Stimulated activated CD4-positive, alpha-beta T cell treated with anti-CD3 and anti-CD28 coated beads, Interleukin-4, amount 100 ng/mL, for 24 hours (primary cell): ENCODE results near the gene GID4.

ENCODE experiments used
- DNase-seq: peaks from one replicate; pipeline ENCODE4 v3.0.0-alpha.2; 2020

GID4 gene

DNA sequence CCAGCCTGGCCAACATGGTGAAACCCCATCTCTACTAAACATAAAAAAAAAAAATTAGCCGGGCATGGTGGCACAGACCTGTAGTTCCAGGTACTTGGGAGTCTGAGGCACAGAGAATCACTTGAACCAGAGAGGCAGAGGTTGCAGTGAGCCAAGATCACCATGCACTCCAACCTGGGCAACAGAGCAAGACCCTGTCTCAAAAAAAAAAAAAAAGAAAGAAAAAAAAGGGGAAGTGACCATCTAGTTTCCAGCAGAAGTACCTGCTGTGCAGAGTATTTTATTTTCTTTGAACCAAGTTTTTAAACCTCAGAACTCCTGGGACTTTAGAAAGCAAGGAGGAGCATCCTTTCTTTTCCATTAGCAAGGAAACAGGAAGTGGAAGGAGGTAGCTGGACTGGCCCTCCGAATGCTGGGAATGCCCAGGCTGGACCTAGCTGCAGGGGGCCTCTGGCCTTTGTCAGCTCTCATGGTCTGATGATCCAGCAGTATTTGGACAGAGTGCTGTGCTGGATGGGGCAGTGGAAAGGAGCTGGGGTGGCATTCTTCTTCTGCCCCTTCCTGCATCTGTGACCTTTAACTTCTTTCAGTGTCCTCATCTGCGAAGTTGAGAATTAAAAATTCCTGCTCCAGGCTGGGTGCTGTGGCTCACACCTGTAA, 6.6 kb downstream of the GID4 start:
- DNase-seq: no peak

DNA sequence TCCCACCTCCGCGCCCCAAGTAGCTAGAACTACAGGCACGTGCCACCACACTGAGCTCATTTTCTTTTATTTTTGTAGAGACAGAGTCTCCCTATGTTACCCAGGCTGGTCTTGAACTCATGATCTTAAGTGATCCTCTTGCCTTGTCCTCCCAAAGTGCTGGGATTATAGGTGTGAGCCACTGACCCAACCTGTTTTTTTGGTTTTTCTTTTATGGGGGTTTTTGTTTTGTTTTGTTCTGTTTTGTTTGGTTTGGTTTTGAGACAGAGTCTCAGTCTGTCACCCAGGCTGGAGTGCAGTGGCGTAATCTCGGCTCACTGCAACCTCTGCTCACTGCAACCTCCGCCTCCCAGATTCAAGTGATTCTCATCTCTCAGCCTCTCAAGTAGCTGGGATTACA, 16.4 kb downstream of the GID4 start:
- no peak for DNase-seq

DNA sequence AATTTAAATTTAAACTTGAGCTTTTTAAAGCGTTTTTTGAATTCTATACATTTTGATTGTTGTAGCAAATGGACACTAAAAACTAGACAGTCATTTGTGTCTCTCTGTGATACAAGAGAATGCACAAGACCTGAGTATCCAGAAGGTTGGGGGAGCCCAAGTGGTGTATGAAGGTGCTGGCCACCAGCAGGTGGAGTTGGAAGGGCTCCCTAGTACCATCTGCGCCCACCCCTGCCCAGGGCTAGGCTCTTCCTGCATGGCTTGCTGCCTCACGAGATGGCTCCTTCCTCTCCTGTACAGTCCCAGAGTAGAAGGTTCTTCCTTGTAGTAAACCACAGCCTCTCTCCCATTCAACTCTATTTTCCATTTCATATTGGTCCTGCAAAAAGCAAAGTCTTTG, 17.0 kb downstream of the GID4 start:
- no peak for DNase-seq

DNA sequence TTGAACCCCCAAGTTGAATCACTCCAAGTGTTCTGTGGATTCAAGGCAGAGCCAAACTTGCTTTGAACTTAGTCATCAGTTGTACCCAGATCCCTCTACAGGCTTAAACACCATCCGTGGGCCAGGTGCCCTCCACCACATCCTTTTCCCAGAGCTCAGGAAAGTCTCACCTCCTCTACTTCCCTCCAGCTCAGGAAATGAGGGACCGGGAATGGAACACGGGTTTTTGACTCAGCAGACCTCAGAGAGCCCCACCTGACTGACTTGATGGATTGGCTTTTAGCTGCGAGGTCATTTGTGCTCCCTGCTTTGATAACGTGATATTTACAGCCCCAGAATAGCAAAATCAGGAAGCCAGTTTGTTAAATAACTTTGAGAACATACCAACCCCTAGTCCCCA, 20.1 kb downstream of the GID4 start:
- DNase-seq: no peak

DNA sequence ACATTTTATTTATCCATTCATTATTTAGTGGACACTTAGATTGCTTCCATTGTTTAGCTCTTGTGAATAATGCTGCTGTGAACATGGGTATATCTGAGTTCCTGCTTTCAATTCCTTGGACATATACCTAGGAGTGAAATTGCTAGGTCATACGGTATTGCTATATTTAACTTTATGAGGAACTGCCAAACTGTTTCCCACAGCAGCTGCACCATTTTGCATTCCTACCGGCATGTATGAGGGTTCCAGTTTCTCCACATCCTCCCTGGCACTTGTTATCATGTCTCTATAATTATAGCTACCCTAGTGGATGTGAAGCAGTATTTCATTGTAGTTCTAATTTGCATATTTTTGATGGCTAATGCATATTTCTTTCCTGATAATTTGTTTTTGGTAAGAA, 24.8 kb downstream of the GID4 start:
- no peak for DNase-seq

DNA sequence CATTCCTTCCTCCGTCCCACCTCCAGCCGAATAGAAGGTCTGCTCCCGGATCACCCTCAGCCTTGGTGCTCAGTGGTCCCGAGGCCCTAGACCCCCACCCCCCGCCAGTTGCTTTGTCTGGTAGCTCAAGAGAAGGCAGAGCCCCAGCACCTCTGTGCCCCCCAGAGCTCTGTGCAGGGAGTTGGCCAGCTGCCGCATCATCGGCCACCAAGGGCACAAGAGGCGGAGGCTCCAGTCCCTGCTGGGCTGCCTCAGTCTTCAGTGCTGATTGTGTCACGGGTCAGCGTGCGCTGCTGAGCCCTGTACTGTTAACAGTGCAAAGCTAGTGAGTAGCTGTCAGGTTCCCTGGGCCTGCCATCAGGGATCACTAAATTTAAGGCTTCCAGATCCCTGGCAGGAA, 26.3 kb downstream of the GID4 start:
- no peak for DNase-seq

DNA sequence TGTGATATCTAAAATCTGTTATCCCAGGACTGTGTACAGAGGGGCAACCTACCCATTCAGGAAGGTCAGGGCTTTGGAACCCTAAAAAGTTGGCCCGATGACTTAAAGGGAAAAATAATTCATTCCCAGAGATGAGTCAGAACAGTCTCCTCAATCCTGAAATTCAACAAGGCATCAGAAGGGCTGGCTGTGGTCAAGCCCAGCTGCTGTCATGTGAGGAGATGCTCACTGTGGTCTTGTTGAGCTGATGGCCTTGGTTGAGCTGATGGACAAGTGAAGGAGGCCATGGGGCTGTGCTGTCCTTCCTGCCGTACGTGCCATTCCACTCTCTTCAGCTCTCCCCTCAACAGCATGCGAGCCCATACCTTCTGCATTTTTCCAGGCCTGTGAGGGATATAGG, 27.7 kb downstream of the GID4 start:
- DNase-seq: no peak

DNA sequence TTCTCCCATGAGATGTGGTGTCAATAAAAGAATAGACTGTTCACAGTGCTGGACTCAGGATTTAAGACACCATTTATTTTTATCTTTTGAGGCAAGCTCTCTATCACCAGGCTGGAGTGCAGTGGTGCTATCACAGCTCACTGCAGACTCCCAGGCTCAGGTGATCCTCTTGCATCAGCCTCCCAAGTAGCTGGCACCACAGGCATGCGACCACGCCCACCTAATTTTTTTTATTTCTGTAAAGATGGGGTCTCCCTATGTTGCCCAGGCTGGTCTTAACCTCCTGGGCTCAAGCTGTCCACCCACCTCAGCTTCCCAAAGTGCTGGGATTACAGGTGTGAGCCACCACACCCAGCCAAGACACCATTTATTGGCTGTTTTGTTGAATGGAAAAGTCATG, 29.9 kb downstream of the GID4 start:
- no peak for DNase-seq

DNA sequence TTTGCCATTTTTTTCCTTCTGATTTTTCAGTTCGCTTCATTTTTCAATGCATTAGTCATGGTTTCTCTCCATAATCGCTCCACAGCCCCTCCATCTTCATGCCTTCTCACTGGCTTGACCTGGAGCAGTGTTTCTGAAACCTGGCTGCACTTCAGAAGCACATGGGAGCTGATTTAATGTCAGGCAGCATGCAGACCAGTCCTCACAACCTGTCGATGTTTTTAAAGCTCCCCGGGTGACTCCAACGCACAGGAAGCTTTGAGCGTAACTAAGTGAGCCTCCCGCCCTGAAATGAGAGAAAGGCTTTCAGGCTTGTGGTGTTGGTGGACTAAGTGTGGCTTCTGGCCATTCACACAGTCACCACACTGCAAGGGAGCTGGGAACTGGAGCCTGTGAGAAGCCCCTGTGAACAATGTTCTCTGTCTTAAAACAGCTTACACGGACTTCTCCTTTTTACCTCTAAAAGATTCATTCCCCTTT, 31.7 kb downstream of the GID4 start:
- DNase-seq: no peak

DNA sequence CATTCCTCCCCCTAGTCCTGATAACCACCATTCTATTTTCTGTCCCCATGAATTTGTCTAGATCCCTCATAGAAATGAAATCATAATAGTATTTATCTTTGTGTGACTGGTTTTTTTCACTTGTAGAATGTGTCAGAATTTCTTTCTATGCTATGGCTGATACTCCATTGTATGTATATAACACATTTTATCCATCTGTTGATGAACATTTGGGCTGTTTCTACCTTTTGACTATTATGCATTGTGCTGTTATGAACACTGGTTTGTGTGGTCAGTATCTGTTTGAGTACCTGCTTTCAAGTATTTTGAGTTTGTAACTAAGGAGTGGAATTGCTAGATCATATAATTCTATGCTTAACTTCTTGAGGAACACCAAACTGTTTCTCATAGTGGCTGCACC, 32.5 kb downstream of the GID4 start:
- DNase-seq: no peak

DNA sequence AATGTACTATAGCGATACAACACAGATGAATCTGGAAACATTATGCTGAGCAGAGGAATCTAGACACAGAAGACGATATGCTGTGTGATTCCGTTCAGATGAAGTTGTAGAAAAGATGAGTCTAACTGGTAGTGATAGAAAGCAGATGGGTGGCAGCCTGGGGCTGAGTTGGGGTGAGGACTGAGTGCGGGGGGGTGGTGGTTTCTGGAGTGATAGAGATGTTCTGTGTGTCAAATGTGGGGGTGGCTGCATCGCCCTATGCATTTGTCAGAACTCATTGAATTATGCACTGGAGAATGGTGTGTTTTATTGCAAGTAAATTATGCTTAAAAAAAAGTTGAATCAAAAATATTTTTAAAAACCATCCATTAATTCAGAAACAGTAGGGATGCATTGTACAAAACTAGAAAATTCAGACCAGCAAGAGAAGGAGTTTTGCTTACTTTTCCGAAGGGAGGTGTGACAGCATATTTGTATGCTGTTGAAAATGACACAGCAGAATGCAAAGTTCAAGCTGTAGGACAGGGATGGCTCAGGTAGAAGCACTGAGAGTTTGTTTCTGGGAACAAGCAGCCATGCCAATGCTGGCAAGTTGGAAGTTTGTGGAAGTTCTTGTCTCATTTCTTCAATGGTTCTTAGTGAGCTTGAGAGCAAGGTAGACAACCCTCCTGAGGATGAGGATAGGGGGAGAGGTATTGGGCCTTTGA, 35.5 kb downstream of the GID4 start:
- DNase-seq: no peak

DNA sequence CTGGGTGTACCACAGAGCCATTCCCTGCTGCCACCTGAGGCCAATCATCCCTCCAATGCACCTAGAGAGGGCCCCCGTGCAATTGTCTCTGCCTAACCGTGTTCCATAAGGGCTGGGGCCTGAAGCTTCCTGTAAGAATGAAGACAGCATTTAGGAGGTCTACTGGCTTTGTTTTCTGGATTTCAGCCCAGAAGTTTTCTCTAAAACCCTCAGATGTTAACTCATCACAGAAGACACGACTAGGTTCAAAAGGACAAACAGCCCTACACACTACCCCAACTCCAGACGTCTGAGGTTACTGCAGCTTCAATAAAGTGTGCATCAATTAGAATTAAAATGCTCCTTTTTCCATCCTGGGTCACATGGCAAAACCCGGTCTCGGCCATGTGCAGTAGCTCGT, 37.7 kb downstream of the GID4 start:
- DNase-seq: no peak

DNA sequence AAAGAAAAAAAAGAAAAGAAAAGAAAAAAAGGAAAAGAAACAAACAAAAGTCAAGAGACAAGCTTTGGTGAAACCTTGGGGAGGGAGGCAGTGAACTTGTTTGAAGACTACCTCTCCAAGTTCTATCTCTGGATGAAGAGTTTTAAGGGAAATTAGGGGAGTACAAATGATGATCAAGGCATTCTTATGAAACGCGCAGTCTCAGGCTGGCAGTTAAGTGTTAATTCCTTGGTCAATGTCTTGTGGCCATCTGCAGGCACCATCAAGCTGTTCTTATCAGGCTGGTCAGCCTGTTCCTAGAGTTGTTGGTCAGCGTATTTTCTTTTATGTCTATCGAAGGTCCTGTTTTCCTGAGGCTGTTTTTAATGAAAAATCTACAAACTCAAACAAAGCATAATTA, 40.3 kb downstream of the GID4 start:
- DNase-seq: no peak

DNA sequence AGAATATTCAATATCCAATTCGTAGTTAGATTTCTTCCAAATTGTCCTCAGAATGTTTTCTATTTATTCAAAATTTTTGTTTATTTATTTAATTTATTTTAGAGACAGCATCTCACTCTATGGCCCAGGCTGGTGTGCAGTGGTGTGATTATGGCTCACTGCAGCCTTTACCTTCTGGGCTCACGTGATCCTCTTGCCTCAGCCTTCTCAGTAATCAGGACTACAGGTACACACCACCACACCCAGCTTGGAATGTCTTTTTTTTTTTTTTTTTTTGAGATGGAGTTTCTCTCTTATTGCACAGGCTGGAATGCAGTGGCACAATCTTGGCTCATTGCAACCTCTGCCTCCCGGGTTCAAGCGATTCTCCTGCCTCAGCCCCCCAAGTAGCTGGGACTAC, 45.0 kb downstream of the GID4 start:
- no peak for DNase-seq

DNA sequence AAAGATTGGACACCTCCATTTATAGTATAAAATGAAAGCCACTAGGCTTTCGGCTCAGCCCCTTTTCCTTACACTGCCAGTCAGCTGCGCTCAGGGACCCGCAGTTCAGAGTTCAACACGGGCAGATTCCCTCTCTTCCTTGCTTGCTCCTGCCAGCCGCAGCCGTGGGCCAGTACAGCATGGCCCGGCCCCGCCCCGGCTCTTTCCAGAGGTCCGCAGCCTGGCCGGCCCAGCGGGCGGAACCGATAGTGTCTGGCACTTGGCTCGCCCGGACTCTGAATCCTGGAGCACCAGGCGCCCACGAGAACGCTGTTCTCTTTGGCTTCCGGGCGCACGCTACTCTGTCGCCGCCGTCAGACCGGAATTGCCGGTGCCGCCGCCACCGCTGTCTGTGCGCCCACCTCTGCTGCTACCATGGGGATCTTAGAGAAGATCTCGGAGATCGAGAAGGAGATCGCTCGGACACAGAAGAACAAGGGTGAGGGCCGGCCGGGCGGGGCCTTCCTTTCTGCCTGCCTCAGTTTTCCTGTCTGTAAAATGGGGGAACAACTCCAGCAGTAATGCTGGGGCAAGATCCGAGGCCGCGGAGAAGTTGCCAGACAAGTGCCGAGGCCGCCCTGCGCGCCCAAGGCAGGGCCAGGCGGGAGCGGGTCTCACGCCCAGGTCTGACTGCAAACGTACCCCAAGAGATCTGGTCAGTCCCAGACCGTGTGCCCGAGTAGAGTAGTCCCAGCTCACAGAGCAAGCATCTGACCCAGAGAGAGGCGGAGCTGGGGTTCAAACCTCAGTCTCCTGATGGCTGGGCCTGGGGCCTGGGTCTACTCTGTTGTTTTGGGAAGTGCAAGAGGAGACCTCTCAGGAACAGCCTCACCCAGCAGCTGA, 48.6 kb downstream of the GID4 start, which contains the start of gene DRG2:
TSS of gene DRG2 (plus strand) at position 339 of the 882 bp plus-strand sequence. CDS start at position 415, 76 bp downstream.
- DNase-seq: peak; percentile 90

DNA sequence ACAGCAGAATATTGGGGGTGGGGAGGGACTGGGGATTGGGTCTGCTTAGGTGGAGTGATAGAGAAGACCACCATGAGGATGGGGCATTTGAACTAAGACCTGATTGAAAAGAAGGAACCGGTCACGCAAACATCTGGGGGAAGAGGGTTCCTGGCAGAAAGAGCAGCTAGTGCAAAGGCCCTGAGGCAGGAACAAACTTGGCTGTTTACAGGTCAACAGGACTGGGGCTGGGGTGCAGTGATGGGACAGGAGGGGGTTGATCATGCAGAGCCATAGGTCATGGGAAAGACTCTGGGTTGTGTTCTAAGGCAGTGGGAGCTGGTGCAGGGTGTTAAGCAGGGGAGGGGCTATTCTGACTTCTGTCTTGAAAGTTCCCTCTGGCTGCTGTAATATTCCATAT, 50.4 kb downstream of the GID4 start:
- no peak for DNase-seq

DNA sequence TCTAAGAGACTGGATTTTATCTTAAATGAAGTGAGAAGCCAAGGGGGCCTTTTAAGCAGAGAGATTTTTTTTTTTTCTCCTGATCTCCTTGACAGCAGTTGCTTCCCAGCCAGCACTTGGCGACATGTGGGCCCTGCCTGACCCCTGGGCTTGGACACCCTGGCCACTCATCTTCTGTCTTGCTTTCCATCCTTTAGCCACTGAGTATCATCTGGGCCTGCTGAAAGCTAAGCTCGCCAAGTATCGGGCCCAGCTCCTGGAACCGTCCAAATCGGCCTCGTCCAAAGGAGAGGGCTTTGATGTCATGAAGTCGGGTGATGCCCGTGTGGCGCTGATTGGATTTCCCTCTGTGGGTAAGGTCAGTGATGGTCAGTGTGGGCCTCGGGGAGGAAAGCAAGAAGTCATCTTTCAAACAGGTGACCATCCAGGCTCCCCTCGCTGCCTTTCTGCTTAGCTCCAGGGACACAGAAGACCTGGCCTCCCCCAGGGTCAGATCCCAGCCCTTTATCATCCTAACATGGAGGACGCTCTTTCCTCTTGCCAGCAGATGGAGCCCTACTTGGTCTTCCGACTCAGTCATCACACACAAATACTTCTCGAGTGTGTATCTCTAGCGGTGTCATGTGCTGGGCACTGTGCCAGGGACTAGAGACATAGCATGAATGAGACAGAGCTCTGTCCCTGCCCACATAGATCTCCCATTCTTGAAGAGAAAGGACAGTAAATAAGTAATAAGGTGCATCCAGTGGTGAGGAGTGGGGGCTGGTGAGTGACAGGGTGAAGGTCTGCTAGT, 54.6 kb downstream of the GID4 start:
- DNase-seq: no peak

DNA sequence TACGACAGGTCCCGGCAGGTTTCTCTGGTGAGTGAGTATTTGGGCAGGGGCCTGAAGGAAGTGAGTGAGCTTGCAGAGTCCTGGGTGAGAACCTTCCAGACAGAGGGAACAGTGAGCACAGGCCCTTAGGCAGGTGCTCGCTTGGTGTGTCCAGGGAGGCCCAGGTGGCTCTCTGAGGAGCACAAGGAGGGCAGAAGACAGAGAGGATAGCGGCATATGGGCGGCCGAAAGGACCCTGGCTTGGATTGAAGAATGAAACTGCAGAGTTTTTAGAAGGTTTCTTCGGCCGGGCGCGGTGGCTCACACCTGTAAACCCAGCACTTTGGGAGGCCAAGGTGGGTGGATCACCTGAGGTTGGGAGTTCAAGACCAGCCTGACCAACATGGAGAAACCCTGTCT, 55.2 kb downstream of the GID4 start:
- no peak for DNase-seq

DNA sequence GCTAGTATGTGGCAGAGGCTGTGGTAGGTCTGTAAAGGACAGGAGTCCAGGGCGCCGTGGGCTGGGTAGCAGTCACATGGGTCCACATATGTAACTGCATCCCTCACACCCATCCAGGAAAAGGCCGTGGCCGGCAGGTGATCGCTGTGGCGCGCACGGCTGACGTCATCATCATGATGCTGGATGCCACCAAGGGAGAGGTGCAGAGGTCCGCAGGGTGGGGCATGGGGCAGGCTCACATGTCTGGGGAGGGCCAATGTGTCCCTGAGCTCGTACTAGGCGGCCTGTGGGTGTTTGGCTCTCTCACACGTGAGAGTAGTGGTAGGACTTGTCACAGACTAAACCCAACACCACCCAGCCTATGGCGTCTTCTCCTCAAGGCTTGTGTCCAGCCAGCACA, 60.3 kb downstream of the GID4 start:
- no peak for DNase-seq

DNA sequence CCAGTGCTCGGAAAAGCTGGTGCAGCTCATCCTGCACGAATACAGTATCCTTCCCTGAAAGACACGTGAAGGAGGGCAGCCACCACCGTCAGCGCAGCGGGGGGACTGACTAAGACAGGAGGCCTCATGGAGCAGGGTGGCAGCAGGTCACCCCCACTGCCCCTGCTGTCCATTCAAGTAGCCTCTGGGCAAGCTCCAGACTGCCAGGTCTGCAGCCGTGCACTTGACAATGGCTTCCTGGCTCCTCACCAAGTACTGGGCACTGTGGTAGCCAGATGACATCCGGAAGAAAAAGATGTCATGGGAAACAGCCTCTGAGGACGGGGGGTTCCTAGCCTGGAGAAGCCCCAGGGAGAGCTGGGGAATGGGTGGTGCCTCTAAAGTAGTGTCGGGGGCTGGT, 61.4 kb downstream of the GID4 start:
- DNase-seq: no peak

DNA sequence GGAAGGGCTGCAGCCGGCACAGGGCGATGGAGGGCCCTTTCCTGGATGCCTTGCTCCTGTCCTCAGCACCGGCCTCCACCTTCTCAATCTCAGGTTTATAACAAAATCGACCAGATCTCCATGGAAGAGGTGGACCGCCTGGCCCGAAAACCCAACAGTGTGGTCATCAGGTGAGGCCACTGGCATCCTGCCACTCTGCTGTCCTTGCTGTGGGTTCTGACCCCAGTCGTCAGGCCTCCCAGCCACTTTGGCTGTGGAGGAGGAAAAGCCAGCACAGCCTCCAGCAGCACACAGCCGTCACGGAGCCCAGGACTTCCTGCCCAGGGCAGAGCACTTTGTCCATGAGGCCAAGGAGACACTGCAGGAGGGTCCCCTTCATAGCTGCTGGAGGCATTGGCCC, 62.6 kb downstream of the GID4 start:
- DNase-seq: no peak

DNA sequence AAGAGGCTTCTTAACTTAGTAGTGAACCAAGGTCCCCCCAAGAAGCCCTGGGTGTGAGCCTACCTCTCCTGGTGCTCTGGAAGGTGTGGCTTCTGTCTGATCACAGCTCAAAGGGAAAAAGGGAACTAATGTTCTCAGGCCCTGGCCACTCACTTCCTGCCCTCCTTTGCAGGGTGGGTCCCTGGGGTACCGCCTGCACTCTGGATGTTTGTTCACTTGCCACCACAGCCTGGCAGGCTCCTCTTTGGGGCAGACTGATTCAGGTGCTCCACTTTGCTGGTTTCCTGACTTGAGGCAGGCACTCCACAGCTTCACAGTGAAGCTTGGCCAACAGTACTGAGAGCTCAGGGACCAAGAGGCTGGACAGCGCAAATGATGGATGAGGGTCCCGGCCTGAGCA, 63.4 kb downstream of the GID4 start:
- DNase-seq: no peak

DNA sequence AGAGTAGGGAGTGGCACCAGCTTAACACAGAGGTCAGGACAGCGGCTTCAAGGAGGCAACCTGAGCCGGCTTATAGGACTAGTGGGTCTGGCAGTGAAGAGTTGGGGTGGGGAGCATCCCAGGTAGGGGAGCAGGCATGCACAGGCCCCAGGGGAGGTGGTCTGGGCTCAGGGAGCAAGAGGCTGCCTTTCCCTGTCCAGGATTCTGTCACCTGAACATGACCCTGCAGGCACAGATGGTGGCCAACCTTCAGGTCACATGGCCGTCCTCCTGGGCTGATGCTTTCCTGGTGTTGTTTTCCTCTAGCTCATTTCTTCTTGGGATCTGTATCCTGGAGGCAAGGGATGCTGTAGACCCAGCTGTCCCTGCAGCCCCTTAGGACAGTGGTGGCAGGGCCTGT, 65.8 kb downstream of the GID4 start:
- DNase-seq: no peak
